Loucy (cell line): ENCODE data around the gene ERMN.

Experiments used
- H2AFZ ChIP-seq: fragments of 200-600 bp; sonication (generic); 2 replicates; pipeline ENCODE4 v1.6.0; 2016; ENCODE audit warnings: antibody characterized with exemption, mild to moderate bottlenecking, low read length, moderate library complexity
- H3F3A ChIP-seq: fragments of 200-600 bp; 2 replicates; pipeline ENCODE4 v1.6.0; 2016; ENCODE audit warnings: antibody characterized with exemption, low read depth, mild to moderate bottlenecking
- H3K27me3 ChIP-seq: fragments of 200-600 bp; sonication (generic); 2 replicates; pipeline ENCODE4 v1.6.1; 2014; ENCODE audit warnings: low read length, mild to moderate bottlenecking; ENCODE audit not compliant: insufficient read depth, poor library complexity, severe bottlenecking
- H3K36me3 ChIP-seq: fragments of 200-600 bp; sonication (generic); 2 replicates; pipeline ENCODE4 v1.6.1; 2016; ENCODE audit warnings: low read length; ENCODE audit not compliant: insufficient read depth
- H3K4me1 ChIP-seq: fragments of 200-600 bp; sonication (generic); 2 replicates; pipeline ENCODE4 v1.5.1; 2014; ENCODE audit warnings: low read length, mild to moderate bottlenecking; ENCODE audit not compliant: insufficient read depth, poor library complexity, severe bottlenecking
- H3K4me2 ChIP-seq: fragments of 200-600 bp; sonication (generic); 2 replicates; pipeline ENCODE4 v1.6.0; 2014; ENCODE audit warnings: antibody characterized with exemption, low read length, low read depth, mild to moderate bottlenecking; ENCODE audit not compliant: poor library complexity, severe bottlenecking
- H3K4me3 ChIP-seq: fragments of 200-600 bp; sonication (generic); 2 replicates; pipeline ENCODE4 v1.5.1; 2014; ENCODE audit warnings: low read length, mild to moderate bottlenecking, mixed read lengths; ENCODE audit not compliant: poor library complexity, severe bottlenecking
- H3K79me2 ChIP-seq: fragments of 200-600 bp; sonication (generic); 2 replicates; pipeline ENCODE4 v1.6.1; 2014; ENCODE audit warnings: low read length; ENCODE audit not compliant: insufficient read depth
- H3K9ac ChIP-seq: fragments of 200-600 bp; sonication (generic); 2 replicates; pipeline ENCODE4 v1.6.0; 2014; ENCODE audit warnings: mild to moderate bottlenecking, low read depth, low read length, moderate library complexity; ENCODE audit not compliant: poor library complexity, severe bottlenecking
- H3K9me2 ChIP-seq: fragments of 200-600 bp; sonication (generic); replicated peaks from 2 replicates; pipeline ENCODE4 v1.6.1; 2016; ENCODE audit warnings: low read depth, low read length, mixed read lengths
- H3K9me3 ChIP-seq: fragments of 200-600 bp; sonication (generic); 2 replicates; pipeline ENCODE4 v1.6.1; 2014; ENCODE audit warnings: mild to moderate bottlenecking, antibody characterized with exemption, low read length, low read depth; ENCODE audit not compliant: insufficient read depth
- H4K20me1 ChIP-seq: fragments of 200-600 bp; sonication (generic); 2 replicates; pipeline ENCODE4 v1.6.0; 2014; ENCODE audit warnings: antibody characterized with exemption, low read length, mild to moderate bottlenecking; ENCODE audit not compliant: insufficient read depth, poor library complexity, severe bottlenecking
- CTCF ChIP-seq: fragments of 200-600 bp; sonication (generic); conservative IDR thresholded peaks from 2 replicates; pipeline ENCODE4 v1.5.1; 2014; ENCODE audit warnings: mild to moderate bottlenecking, antibody characterized with exemption, low read length
- EZH2phosphoT487 ChIP-seq: fragments of 200-600 bp; IDR thresholded peaks from 2 replicates; pipeline ENCODE4 v1.6.1; 2018; ENCODE audit warnings: antibody characterized with exemption, mild to moderate bottlenecking, moderate library complexity, borderline replicate concordance

Gene ERMN

DNA sequence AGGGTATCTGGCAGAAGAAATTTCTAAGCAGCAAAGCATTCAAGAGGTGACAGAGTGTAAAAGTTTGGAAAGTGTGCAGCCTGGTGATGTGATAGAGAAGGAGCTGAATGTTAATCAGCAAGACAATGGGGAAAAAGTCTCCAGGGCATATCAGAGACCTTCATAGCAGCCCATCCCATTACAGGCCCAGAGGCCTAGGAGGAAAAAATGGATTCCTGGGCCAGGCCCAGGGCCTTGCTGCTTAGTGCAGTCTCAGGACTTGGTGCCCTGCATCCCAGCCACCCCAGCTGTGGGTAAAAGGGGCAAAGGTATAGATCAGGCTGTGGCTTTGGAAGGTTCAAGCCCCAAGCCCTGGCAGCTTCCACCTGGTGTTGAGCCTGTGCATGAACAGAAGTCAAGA, 35.9 kb upstream of the ERMN start:
- no peaks in the 10 kb centered on the region; the same call in 1 of the 2 replicates for H3K9me3 ChIP-seq
- no peaks in the 10 kb centered on the region for H3K79me2 ChIP-seq
- no peaks in the 10 kb centered on the region for H3K4me1 ChIP-seq
- H3K9me2 ChIP-seq: no peaks in the 10 kb centered on the region
- no peak overlapping the region for H3K9ac ChIP-seq
- H4K20me1 ChIP-seq: no peaks in the 10 kb centered on the region
- no peaks in the 10 kb centered on the region for H3K27me3 ChIP-seq
- H3K4me2 ChIP-seq: no peak overlapping the region
- no peak overlapping the region for H3K4me3 ChIP-seq
- no peaks in the 10 kb centered on the region for H3F3A ChIP-seq
- H3K36me3 ChIP-seq: no peaks in the 10 kb centered on the region
- no peak overlapping the region for H2AFZ ChIP-seq
- TF ChIP-seq EZH2phosphoT487 (no peak), CTCF (no peak)

DNA sequence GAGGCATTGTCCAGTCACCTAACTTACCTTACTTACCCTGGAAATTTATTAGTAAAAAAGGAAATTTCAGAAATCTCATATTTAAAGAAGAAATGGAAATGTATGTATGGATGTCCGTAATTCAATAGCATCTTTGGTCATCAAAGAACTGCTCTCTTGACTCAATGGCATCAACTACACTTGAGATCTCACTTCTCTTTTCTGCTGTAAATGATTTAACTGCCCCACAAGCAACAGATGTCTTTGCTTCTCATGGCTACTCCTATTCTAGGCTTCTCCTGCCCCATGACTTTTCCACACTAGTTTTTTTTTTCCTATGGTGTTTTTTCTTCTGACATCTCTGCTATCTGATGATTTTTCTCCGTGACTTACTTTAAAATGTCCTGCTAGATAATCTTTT, 34.0 kb upstream of the ERMN start:
- TF ChIP-seq EZH2phosphoT487: no peak
- no peak for TF ChIP-seq CTCF
- H3K36me3 ChIP-seq: no peaks in the 10 kb centered on the region

DNA sequence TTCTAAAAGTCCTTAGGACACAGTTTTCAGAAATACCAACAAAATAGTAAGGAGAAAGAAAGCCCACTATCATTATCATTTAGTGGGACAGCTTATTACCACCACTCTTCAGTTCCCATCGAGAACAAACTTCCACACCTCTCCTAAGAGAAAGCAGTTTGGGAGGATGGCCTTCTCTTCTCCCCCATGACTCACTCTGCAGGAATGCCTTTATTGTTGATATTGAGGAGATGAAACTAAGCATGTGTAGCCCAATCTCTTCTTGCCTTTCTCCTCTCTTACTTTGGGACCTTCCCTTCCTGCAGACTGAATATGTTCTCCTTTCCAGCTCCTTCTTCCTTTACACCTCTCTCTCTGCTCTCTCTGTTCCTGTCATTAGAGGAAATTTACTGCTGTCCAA, 30.0 kb upstream of the ERMN start:
- Histone ChIP-seq H3K9me2 (no peaks in the 10 kb centered on the region), H3K9ac (no peak overlapping the region), H4K20me1 (no peaks in the 10 kb centered on the region), H3K9me3 (0 out of 2 replicates have a peak, but pooled peaks cover 2% of the 10 kb centered on the region), H3K4me2 (no peak overlapping the region), H2AFZ (no peak overlapping the region), H3F3A (no peaks in the 10 kb centered on the region), H3K4me3 (no peak overlapping the region), H3K79me2 (no peaks in the 10 kb centered on the region), H3K27me3 (no peaks in the 10 kb centered on the region), H3K36me3 (no peaks in the 10 kb centered on the region), H3K4me1 (no peaks in the 10 kb centered on the region)
- no peak for TF ChIP-seq EZH2phosphoT487
- TF ChIP-seq CTCF: no peak

More for the DNA sequence above, 34.0 kb upstream of the ERMN start:
- Histone ChIP-seq H4K20me1 (no peaks in the 10 kb centered on the region), H3K4me2 (no peak overlapping the region), H3F3A (no peaks in the 10 kb centered on the region), H2AFZ (no peak overlapping the region), H3K9me2 (no peaks in the 10 kb centered on the region), H3K9ac (no peak overlapping the region), H3K4me1 (no peaks in the 10 kb centered on the region), H3K4me3 (no peak overlapping the region), H3K79me2 (no peaks in the 10 kb centered on the region), H3K9me3 (no peaks in the 10 kb centered on the region; the same call in 1 of the 2 replicates), H3K27me3 (no peaks in the 10 kb centered on the region)
